HUES48 (cell line): ENCODE results near the gene MZT1.
A peak's percentile ranks its signal among the peaks of the same experiment; 100 is the strongest.

Source experiments
- H3K27ac ChIP-seq: one replicate; pipeline ENCODE4 v1.7.0; 2013; ENCODE audit warnings: low read depth, low read length, inconsistent platforms
- H3K27me3 ChIP-seq: 2 replicates; pipeline ENCODE4 v1.6.1; 2013; ENCODE audit warnings: mild to moderate bottlenecking, low read length; ENCODE audit not compliant: control insufficient read depth, insufficient read depth
- H3K36me3 ChIP-seq: 2 replicates; pipeline ENCODE4 v1.6.1; 2013; ENCODE audit warnings: low read length; ENCODE audit not compliant: control insufficient read depth, insufficient read depth
- H3K4me1 ChIP-seq: 2 replicates; pipeline ENCODE4 v1.6.1; 2013; ENCODE audit warnings: mild to moderate bottlenecking, low read length; ENCODE audit not compliant: control insufficient read depth, insufficient read depth
- H3K4me3 ChIP-seq: 2 replicates; pipeline ENCODE4 v1.5.1; 2013; ENCODE audit warnings: mild to moderate bottlenecking, low read depth, low read length
- H3K9ac ChIP-seq: 2 replicates; pipeline ENCODE4 v1.6.1; 2013; ENCODE audit warnings: mild to moderate bottlenecking, low read depth, low read length, moderate library complexity
- H3K9me3 ChIP-seq: 2 replicates; pipeline ENCODE4 v1.6.1; 2013; ENCODE audit warnings: low read length; ENCODE audit not compliant: control insufficient read depth, insufficient read depth

MZT1 gene

GRCh38 chr13:72727417-72728289 is at the start of gene MZT1, which contains the start of gene BORA:
Gene MZT1, minus strand, starts transcription at chr13:72727629. Its CDS starts 27 bp downstream, at chr13:72727602.
Gene BORA, plus strand, starts transcription at chr13:72727923. Its CDS starts 1,018 bp downstream, at chr13:72728941.
- Histone ChIP-seq H3K4me3 (peak within 1 kb of the TSS; percentile 98), H3K36me3 (peaks cover 25% of the 10 kb centered on the region), H3K27me3 (no peaks in the 10 kb centered on the region), H3K27ac (peak within 1 kb of the TSS; percentile 82), H3K4me1 (no peaks in the 10 kb centered on the region; the same call in 1 of the 2 replicates), H3K9ac (peak within 1 kb of the TSS; percentile 79), H3K9me3 (no peaks in the 10 kb centered on the region)

- Histone ChIP-seq H3K27me3 (no peaks in the 10 kb centered on the region), H3K9me3 (no peaks in the 10 kb centered on the region), H3K27ac (no peak overlapping the region), H3K9ac (no peak overlapping the region), H3K36me3 (peaks cover 100% of the 10 kb centered on the region), H3K4me3 (no peak overlapping the region), H3K4me1 (no peaks in the 10 kb centered on the region)
Measured at GRCh38 chr13:72774019-72774418, 46.6 kb upstream of the MZT1 start.

- H3K36me3 ChIP-seq, result peaks cover 100% of the 10 kb centered on the region
- H3K27ac ChIP-seq, result no peak overlapping the region
- no peaks in the 10 kb centered on the region for H3K27me3 ChIP-seq
- H3K4me1 ChIP-seq, result no peaks in the 10 kb centered on the region
- no peak overlapping the region for H3K9ac ChIP-seq
- H3K9me3 ChIP-seq, result no peaks in the 10 kb centered on the region
- no peak overlapping the region for H3K4me3 ChIP-seq
Measured at GRCh38 chr13:72763411-72763810, 36.0 kb upstream of the MZT1 start.

- no peak overlapping the region for H3K27ac ChIP-seq
- no peaks in the 10 kb centered on the region for H3K4me1 ChIP-seq
- no peak overlapping the region for H3K9ac ChIP-seq
- no peaks in the 10 kb centered on the region for H3K9me3 ChIP-seq
- no peaks in the 10 kb centered on the region for H3K27me3 ChIP-seq
- H3K4me3 ChIP-seq, result no peak overlapping the region
- H3K36me3 ChIP-seq, result peaks cover 100% of the 10 kb centered on the region
Measured at GRCh38 chr13:72760189-72760588, 32.8 kb upstream of the MZT1 start.

- Histone ChIP-seq H3K4me3 (no peak overlapping the region), H3K4me1 (no peaks in the 10 kb centered on the region), H3K9ac (no peak overlapping the region), H3K27me3 (no peaks in the 10 kb centered on the region), H3K9me3 (no peaks in the 10 kb centered on the region), H3K27ac (no peak overlapping the region), H3K36me3 (peaks cover 100% of the 10 kb centered on the region)
Measured at GRCh38 chr13:72757792-72758535, 30.5 kb upstream of the MZT1 start.

GRCh38 chr13:72754111-72754510 is 26.7 kb upstream of the MZT1 start:
- H3K4me3 ChIP-seq, result no peak overlapping the region
- no peaks in the 10 kb centered on the region for H3K4me1 ChIP-seq
- H3K27ac ChIP-seq, result no peak overlapping the region
- H3K36me3 ChIP-seq, result peaks cover 97% of the 10 kb centered on the region
- no peaks in the 10 kb centered on the region for H3K27me3 ChIP-seq
- H3K9ac ChIP-seq, result no peak overlapping the region
- H3K9me3 ChIP-seq, result no peaks in the 10 kb centered on the region

GRCh38 chr13:72751220-72751619 is 23.8 kb upstream of the MZT1 start:
- no peaks in the 10 kb centered on the region for H3K9me3 ChIP-seq
- H3K36me3 ChIP-seq, result peaks cover 97% of the 10 kb centered on the region
- H3K9ac ChIP-seq, result no peak overlapping the region
- H3K4me3 ChIP-seq, result no peak overlapping the region
- no peak overlapping the region for H3K27ac ChIP-seq
- no peaks in the 10 kb centered on the region for H3K4me1 ChIP-seq
- no peaks in the 10 kb centered on the region for H3K27me3 ChIP-seq

GRCh38 chr13:72745260-72745659 is 17.8 kb upstream of the MZT1 start:
- Histone ChIP-seq H3K9me3 (no peaks in the 10 kb centered on the region), H3K27ac (no peak overlapping the region), H3K4me1 (no peaks in the 10 kb centered on the region), H3K4me3 (no peak overlapping the region), H3K9ac (no peak overlapping the region), H3K27me3 (no peaks in the 10 kb centered on the region), H3K36me3 (peaks cover 90% of the 10 kb centered on the region)

GRCh38 chr13:72740015-72740414 is 12.6 kb upstream of the MZT1 start:
- Histone ChIP-seq H3K36me3 (peaks cover 83% of the 10 kb centered on the region), H3K27me3 (no peaks in the 10 kb centered on the region), H3K27ac (no peak overlapping the region), H3K9me3 (no peaks in the 10 kb centered on the region), H3K9ac (no peak overlapping the region), H3K4me3 (no peak overlapping the region), H3K4me1 (no peaks in the 10 kb centered on the region)

- no peak overlapping the region for H3K27ac ChIP-seq
- H3K27me3 ChIP-seq, result no peaks in the 10 kb centered on the region
- H3K4me3 ChIP-seq, result no peak overlapping the region
- H3K4me1 ChIP-seq, result no peaks in the 10 kb centered on the region
- no peak overlapping the region for H3K9ac ChIP-seq
- H3K9me3 ChIP-seq, result no peaks in the 10 kb centered on the region
- H3K36me3 ChIP-seq, result peaks cover 78% of the 10 kb centered on the region
Measured at GRCh38 chr13:72737033-72737432, 9.6 kb upstream of the MZT1 start.

- peak overlapping the region; percentile 34 for H3K27ac ChIP-seq
Measured at GRCh38 chr13:72728290-72728605, 819 bp upstream of the MZT1 start.

More at GRCh38 chr13:72728290-72728605, 819 bp upstream of the MZT1 start:
- H3K4me3 ChIP-seq, result peak overlapping the region; percentile 98
- H3K4me1 ChIP-seq, result no peaks in the 10 kb centered on the region; the same call in 1 of the 2 replicates
- H3K27me3 ChIP-seq, result no peaks in the 10 kb centered on the region
- H3K9ac ChIP-seq, result no peak overlapping the region; the same call in 1 of the 2 replicates
- no peaks in the 10 kb centered on the region for H3K9me3 ChIP-seq
- peaks cover 31% of the 10 kb centered on the region for H3K36me3 ChIP-seq
